ES-I3 (cell line): Measurements from ENCODE around the gene HOXB4.

ENCODE experiments used
- H3K36me3 ChIP-seq: 2 replicates; pipeline ENCODE4 v1.6.1; 2013; ENCODE audit warnings: mild to moderate bottlenecking, low read length, control low read depth, moderate library complexity; ENCODE audit not compliant: insufficient read depth
- H3K4me1 ChIP-seq: 2 replicates; pipeline ENCODE4 v1.6.1; 2013; ENCODE audit warnings: mild to moderate bottlenecking, control low read depth, low read length; ENCODE audit not compliant: insufficient read depth
- H3K9ac ChIP-seq: 2 replicates; pipeline ENCODE4 v1.6.1; 2013; ENCODE audit warnings: low read depth, mild to moderate bottlenecking, low read length, moderate library complexity
- H3K9me3 ChIP-seq: 2 replicates; pipeline ENCODE4 v1.6.1; 2013; ENCODE audit warnings: mild to moderate bottlenecking, low read length, moderate library complexity; ENCODE audit not compliant: control insufficient read depth, insufficient read depth

Gene HOXB4

GRCh38 chr17:48579760-48580554 is 1.8 kb upstream of the HOXB4 start:
- Histone ChIP-seq H3K4me1 (no peaks in the 10 kb centered on the region; the same call in 1 of the 2 replicates), H3K36me3 (no peaks in the 10 kb centered on the region), H3K9me3 (no peaks in the 10 kb centered on the region), H3K9ac (no peak overlapping the region)

- H3K9ac ChIP-seq = no peak overlapping the region
- H3K36me3 ChIP-seq = no peaks in the 10 kb centered on the region
- H3K9me3 ChIP-seq = no peaks in the 10 kb centered on the region
- H3K4me1 ChIP-seq = peaks cover 2% of the 10 kb centered on the region; the same call in 1 of the 2 replicates
These were observed 1.3 kb upstream of the HOXB4 start for GRCh38 chr17:48579471-48579759.

- H3K9me3 ChIP-seq = no peaks in the 10 kb centered on the region
- H3K36me3 ChIP-seq = no peaks in the 10 kb centered on the region
- peak overlapping the region; percentile 17; the same call in 1 of the 2 replicates for H3K9ac ChIP-seq
- H3K4me1 ChIP-seq = peaks cover 7% of the 10 kb centered on the region
These were observed 693 bp upstream of the HOXB4 start for GRCh38 chr17:48578616-48579470.

DNA sequence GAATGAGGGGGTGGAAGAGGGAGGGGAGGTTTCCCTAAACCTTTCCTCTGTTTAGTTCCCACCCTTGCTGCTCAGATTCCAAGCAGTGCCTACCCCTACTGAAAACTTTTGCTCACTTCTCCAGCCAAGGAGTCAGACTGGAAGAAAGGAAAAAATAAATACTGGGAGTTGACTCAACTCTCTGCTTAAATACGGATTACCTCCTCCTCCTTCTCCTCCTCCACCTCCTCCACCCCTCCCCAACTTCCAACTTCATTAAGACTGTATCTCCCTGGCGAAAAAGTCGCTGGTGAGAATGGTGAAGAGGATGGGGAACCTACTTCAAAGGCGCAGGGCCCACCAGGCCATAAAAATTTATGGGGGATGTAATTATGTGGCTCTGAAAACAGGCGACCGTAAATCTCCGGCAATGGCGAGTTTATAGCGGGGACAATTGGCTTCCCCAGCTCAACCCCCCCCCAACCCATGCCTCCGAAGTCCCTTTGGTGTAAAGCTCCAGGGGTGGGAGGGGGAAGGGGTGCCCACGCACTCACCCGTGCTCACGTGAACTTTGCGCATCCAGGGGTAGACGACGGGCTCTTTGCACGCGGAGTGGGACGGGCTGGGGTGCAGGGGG is 712 bp downstream of the HOXB4 start:
- Histone ChIP-seq H3K4me1 (peaks cover 8% of the 10 kb centered on the region), H3K9me3 (no peaks in the 10 kb centered on the region), H3K36me3 (no peaks in the 10 kb centered on the region), H3K9ac (peak overlapping the region; percentile 16; the same call in 1 of the 2 replicates)

- Histone ChIP-seq H3K36me3 (no peaks in the 10 kb centered on the region), H3K9me3 (no peaks in the 10 kb centered on the region), H3K4me1 (peaks cover 8% of the 10 kb centered on the region), H3K9ac (no peak overlapping the region; the same call in 1 of the 2 replicates)
These were observed 1.5 kb downstream of the HOXB4 start for GRCh38 chr17:48576479-48577309.

- H3K9me3 ChIP-seq = no peaks in the 10 kb centered on the region
- no peak overlapping the region for H3K9ac ChIP-seq
- H3K36me3 ChIP-seq = no peaks in the 10 kb centered on the region
- H3K4me1 ChIP-seq = peaks cover 10% of the 10 kb centered on the region
These were observed 2.3 kb downstream of the HOXB4 start for GRCh38 chr17:48575673-48576478.

DNA sequence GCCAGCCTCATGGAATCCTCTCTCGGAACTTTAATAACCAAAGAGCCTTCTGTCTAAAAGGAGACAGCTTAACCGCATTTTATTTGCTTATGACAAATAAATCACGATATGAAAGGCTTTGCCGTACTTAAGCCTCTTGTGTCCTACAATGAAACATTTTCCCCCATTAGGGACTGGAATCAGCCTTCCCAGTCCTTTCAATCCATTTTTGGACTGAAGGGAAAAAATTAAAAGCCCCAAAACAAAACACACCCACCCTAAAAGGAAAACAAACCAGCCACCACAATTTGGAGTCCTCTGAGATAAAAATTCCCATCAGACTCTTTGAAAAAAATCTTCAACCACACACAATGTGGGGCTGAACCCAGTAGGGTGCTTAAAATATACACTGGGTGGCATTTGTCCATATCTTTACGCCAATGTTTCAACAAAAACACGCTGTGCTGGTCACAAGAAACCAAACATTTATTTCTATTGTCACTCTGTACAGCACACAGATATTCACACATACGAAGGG is 3.0 kb downstream of the HOXB4 start:
- Histone ChIP-seq H3K9ac (no peak overlapping the region), H3K4me1 (peaks cover 17% of the 10 kb centered on the region), H3K36me3 (no peaks in the 10 kb centered on the region)

DNA sequence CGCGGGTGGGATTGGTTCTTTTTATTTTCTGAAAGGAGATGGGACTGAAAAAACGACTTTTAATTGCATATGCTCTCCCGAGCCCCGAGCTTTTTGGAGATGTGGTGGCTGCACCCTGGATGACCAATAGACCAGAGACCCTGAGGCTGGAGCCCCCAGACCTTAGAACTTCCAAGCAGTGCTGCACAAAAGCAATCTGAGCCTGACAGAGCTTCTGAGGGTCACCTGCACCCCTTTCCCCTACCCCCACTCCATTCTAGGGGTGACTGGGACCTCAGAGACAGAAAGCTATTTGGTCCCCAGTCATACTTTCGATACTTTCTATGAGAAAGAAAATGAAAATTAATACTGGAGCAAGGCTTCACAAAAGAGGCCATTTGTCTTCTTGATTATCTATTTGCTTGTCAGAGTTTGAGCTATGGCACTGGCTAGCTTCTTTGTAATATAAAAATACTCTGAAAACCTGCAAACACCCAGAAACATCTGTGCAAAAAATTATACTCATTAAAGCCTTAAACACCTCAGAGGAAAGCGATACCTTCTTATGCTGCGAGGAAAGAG is 3.6 kb downstream of the HOXB4 start:
- Histone ChIP-seq H3K4me1 (peaks cover 21% of the 10 kb centered on the region), H3K36me3 (no peaks in the 10 kb centered on the region), H3K9ac (no peak overlapping the region), H3K9me3 (no peaks in the 10 kb centered on the region)

More for the DNA sequence above, 3.0 kb downstream of the HOXB4 start:
- no peaks in the 10 kb centered on the region for H3K9me3 ChIP-seq

DNA sequence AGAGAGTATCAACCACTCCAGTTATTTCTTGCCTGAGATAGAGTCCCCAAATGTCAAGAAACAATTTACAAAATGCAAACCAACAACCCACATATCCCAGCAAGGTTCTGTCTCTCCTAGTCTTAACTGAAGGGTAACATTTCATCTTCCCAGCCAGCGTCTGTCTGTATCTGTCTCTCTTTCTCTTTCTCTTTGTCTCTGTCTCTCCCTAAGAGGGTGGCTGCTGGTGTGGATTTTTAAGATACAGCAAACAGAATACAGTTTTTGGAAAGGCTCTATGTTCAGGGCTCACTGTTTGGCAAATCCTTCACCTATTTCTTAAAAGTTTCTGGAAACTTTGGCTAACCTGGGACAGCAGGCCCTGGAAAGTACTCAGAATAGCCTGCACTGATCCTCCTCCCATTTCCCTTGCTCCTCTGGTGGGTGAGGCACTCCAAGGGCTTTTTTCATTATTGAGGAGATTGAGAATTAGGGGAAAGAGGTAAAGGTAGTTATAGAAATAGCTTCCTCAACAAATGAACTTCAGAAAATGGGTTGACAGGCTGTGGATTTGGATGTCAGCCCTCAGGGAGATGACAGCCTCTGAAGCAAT is 6.2 kb downstream of the HOXB4 start:
- Histone ChIP-seq H3K4me1 (peaks cover 28% of the 10 kb centered on the region), H3K36me3 (no peaks in the 10 kb centered on the region), H3K9me3 (no peaks in the 10 kb centered on the region; the same call in none of the 2 replicates), H3K9ac (no peak overlapping the region)

DNA sequence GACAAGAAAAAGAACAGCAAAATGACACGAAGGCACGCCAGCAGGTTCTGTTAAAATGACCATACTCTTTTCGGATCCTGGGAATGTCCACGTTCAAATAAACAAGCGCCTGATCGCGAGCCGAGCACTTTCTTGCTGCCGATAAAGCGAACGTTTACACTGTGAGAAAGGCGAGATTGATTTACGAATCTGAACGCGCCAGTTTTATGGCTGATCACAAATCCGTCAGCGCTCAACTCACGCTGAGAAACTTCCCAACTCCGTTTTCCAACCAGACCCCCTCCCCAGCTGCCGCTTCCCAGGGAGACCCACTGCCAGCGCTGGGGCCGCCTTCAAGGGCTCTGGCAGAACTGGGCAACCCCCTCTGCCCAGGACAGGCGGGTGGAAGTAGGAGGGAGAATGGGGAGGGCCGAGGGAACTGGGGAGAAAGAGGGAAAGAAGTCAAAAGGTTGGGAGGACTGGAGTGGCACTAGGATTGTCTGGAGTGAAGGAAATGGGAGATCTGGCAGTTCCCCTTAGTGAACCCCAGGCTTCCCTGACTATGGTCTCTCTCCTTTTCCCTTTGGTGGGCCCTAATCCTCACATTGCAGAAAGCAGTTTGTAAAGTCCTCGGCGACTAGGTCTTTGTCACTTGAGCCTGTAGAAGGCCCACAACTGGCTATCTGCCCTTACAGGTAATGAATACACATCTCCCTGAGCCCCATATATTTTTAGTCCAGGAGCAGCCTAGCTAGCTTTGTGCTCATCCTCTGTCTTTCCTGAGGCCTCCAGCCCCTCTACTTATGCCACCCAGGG is 6.9 kb downstream of the HOXB4 start:
- Histone ChIP-seq H3K36me3 (no peaks in the 10 kb centered on the region), H3K4me1 (peaks cover 28% of the 10 kb centered on the region), H3K9me3 (no peaks in the 10 kb centered on the region; the same call in none of the 2 replicates), H3K9ac (0 out of 2 replicates have a peak overlapping the region, but pooled peaks have one; percentile 2)

DNA sequence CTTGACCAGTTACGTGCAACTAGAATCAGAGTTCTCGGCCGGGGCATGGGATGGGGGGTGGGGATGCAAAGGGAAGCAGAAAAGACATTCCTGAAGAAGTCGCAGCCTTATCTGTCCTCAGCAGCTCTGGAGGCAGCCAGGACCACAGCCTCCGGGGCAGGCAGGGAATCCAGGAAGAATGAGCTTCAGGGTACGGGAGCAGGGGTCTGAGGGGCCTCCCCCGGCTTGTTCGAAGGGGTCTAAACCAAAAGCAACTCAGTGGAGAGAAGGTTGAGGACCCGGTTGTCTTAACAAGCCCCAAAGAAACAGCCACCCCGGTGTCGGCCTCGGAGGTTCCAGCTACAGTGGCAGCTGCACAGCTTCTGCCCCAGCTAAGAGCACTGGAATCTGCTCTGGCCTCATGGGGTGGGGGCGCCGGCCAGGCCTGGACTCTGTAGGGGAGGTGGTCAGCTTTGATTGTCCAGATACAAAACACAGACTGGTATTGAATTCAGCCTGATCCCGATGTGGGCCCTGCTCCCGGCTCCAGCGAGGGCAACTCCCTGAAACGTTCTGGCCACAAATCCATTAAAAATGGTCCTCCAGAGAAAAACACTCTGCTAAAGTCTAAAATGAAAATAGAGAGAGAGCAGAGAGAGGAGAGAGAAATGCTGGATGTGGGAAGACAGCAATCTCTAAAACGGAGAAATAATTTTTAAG is 7.7 kb downstream of the HOXB4 start:
- Histone ChIP-seq H3K9ac (0 out of 2 replicates have a peak overlapping the region, but pooled peaks have one; percentile 2), H3K36me3 (no peaks in the 10 kb centered on the region), H3K9me3 (no peaks in the 10 kb centered on the region; the same call in none of the 2 replicates), H3K4me1 (peaks cover 28% of the 10 kb centered on the region)
